ENCODE data around the gene UBE2K.

- TF ChIP-seq EP300 (IDR thresholded peaks at IDR 0.05; ENCODE audit: borderline replicate concordance), result no peak
- TF ChIP-seq TCF12 (IDR thresholded peaks at IDR 0.05; ENCODE audit: low read depth), result no peak
- no peak for TF ChIP-seq YY1 (IDR thresholded peaks at IDR 0.05; ENCODE audit: low read depth)
- TF ChIP-seq NFIC (IDR thresholded peaks at IDR 0.05), result no peak
- TF ChIP-seq FOXM1 (IDR thresholded peaks at IDR 0.05; ENCODE audit: borderline replicate concordance, low read depth), result no peak
- TF ChIP-seq MAX (IDR thresholded peaks at IDR 0.05), result no peak
- TF ChIP-seq EGR1 (IDR thresholded peaks at IDR 0.05), result no peak
- TF ChIP-seq REST (IDR thresholded peaks at IDR 0.05; ENCODE audit: low read depth), result no peak
- no peak for TF ChIP-seq RAD21 (IDR thresholded peaks at IDR 0.05; ENCODE audit: low read depth)
- no peak for TF ChIP-seq TEAD4 (IDR thresholded peaks at IDR 0.05)
- TF ChIP-seq TAF1 (IDR thresholded peaks at IDR 0.05; ENCODE audit: low read depth), result no peak
- TF ChIP-seq CREB1 (IDR thresholded peaks at IDR 0.05; ENCODE audit: low read depth), result no peak
- no peak for TF ChIP-seq ZBTB7A (IDR thresholded peaks at IDR 0.05; ENCODE audit: low read depth)
Measured at GRCh38 chr4:39750216-39750615, 52.3 kb downstream of the UBE2K start.
